B cell (primary cell): ENCODE measurements around the gene RAX2. TPM values are rescaled to one million over a fixed set of nuclear protein-coding genes. Genes with fewer than 3 reads are reported as not detected.

Experiments used
- ATAC-seq: fragments of 200-7000 bp; cut with Tn5 transposase; one replicate; pipeline ENCODE4 v1.10.0; 2021; ENCODE audit warnings: low read depth, mild to moderate bottlenecking, moderate number of reproducible peaks, moderate library complexity
- CTCF ChIA-PET: fragments of 350-600 bp; sonication (Branson Sonifier 250); formaldehyde crosslinking; loops from one replicate; lab custom pipeline; 2021; ENCODE audit warnings: antibody characterized with exemption, inconsistent platforms; lab: Charles Lee
- POLR2A ChIA-PET: fragments of 350-600 bp; sonication (Branson Sonifier 250); formaldehyde crosslinking; loops from one replicate; lab custom pipeline; 2021; ENCODE audit warnings: antibody characterized with exemption; lab: Charles Lee
- DNase-seq: peaks from one replicate; pipeline ENCODE4 v3.0.0; 2013
- H2AFZ ChIP-seq: 2 replicates; pipeline ENCODE4 v1.6.1; 2012; ENCODE audit warnings: mild to moderate bottlenecking, low read depth, low read length; ENCODE audit not compliant: insufficient read depth, poor library complexity, severe bottlenecking
- H3K27ac ChIP-seq, 2 donors: 1 replicate in 1 of 2; 2 replicates in 1 of 2; pipeline ENCODE4 v1.5.1; 2012 to 2013; ENCODE audit warnings: low read length in 2 of 2, mild to moderate bottlenecking in 2 of 2, moderate library complexity in 1 of 2
- H3K27me3 ChIP-seq, 4 experiments: fragments of 200-600 bp in 1 of 4; sonication (generic) in 1 of 4; replicated peaks in 1 of 4; 1 replicate in 2 of 4; 2 replicates in 2 of 4; pipeline versions ENCODE4 v1.6.1 to v1.7.0; 2013 to 2016; ENCODE audit warnings: low read length in 3 of 4, mild to moderate bottlenecking in 2 of 4, mixed read lengths in 1 of 4, moderate library complexity in 1 of 4; ENCODE audit not compliant: insufficient read depth in 4 of 4, control insufficient read depth in 3 of 4; ENCODE audit errors: control extremely low read depth in 1 of 4
- H3K36me3 ChIP-seq, 2 experiments: replicated peaks in 1 of 2; 1 replicate in 1 of 2; 2 replicates in 1 of 2; pipeline versions ENCODE4 v1.6.1 to v1.7.1; 2013; ENCODE audit warnings: low read length in 1 of 2; ENCODE audit not compliant: insufficient read depth in 2 of 2, control insufficient read depth in 1 of 2; ENCODE audit errors: control extremely low read depth in 1 of 2, extremely low read depth in 1 of 2
- H3K4me1 ChIP-seq, 2 donors: fragments of 200-600 bp in 1 of 2; sonication (generic) in 1 of 2; 1 replicate in 1 of 2; 2 replicates in 1 of 2; pipeline versions ENCODE4 v1.5.1 to v1.6.1; 2013 to 2017; ENCODE audit warnings: low read length in 2 of 2; ENCODE audit not compliant: control insufficient read depth in 2 of 2, insufficient read depth in 2 of 2
- H3K4me2 ChIP-seq: replicated peaks from 2 replicates; pipeline ENCODE3; 2012; ENCODE audit warnings: mild to moderate bottlenecking, low read depth, low read length; ENCODE audit not compliant: poor library complexity, severe bottlenecking
- H3K4me3 ChIP-seq, 5 experiments: fragments of 200-600 bp in 1 of 5; sonication (generic) in 1 of 5; 1 replicate in 3 of 5; 2 replicates in 2 of 5; pipeline versions ENCODE4 v1.5.1 to v1.7.0; 2011 to 2016; ENCODE audit warnings: low read length in 4 of 5, mild to moderate bottlenecking in 4 of 5, low read depth in 2 of 5, control low read depth in 1 of 5, moderate library complexity in 1 of 5; ENCODE audit not compliant: insufficient read depth in 1 of 5; ENCODE audit errors: control extremely low read depth in 1 of 5, extremely low read depth in 1 of 5
- H3K79me2 ChIP-seq: fragments of 200-600 bp; sonication (generic); one replicate; pipeline ENCODE4 v1.6.0; 2016; ENCODE audit warnings: low read length; ENCODE audit not compliant: control insufficient read depth, insufficient read depth
- H3K9ac ChIP-seq: fragments of 200-600 bp; sonication (generic); 2 replicates; pipeline ENCODE4 v1.6.1; 2017; ENCODE audit warnings: mild to moderate bottlenecking, low read length, moderate library complexity
- H3K9me3 ChIP-seq, 3 donors: one replicate each; pipeline versions ENCODE4 v1.6.1 to v1.7.1; 2013; ENCODE audit warnings: low read length in 2 of 3; ENCODE audit not compliant: control insufficient read depth in 2 of 3, insufficient read depth in 1 of 3; ENCODE audit errors: control extremely low read depth in 1 of 3
- H4K20me1 ChIP-seq: 2 replicates; pipeline ENCODE4 v1.6.0; 2012; ENCODE audit warnings: mild to moderate bottlenecking, low read length; ENCODE audit not compliant: insufficient read depth, control insufficient read depth, poor library complexity, severe bottlenecking
- H3K27ac Mint-ChIP-seq: one replicate; pipeline ENCODE4 v1.8.0; 2021; ENCODE audit warnings: mixed read lengths
- H3K27me3 Mint-ChIP-seq: one replicate; pipeline ENCODE4 v1.8.0; 2021; ENCODE audit warnings: mixed read lengths
- H3K4me1 Mint-ChIP-seq: one replicate; pipeline ENCODE4 v1.8.0; 2021; ENCODE audit warnings: mixed read lengths
- H3K4me3 Mint-ChIP-seq: one replicate; pipeline ENCODE4 v1.8.0; 2021; ENCODE audit warnings: mixed read lengths
- H3K9me3 Mint-ChIP-seq: one replicate; pipeline ENCODE4 v1.8.0; 2022; ENCODE audit warnings: mixed read lengths; ENCODE audit not compliant: insufficient read depth
- CTCF ChIP-seq: fragments of 200-600 bp; IDR thresholded peaks from one replicate; pipeline ENCODE4 v1.8.0; 2022; ENCODE audit warnings: antibody characterized with exemption, mild to moderate bottlenecking
- EZH2 ChIP-seq: IDR thresholded peaks from 2 replicates; pipeline ENCODE4 v1.6.1; 2012; ENCODE audit warnings: borderline replicate concordance, low read depth, mild to moderate bottlenecking, moderate library complexity, low read length; ENCODE audit not compliant: insufficient read depth, poor library complexity, severe bottlenecking
- WGBS: methylation state at CpG from one replicate; pipeline ENCODE4 v1.1.5; 2013; ENCODE audit warnings: missing lambda C conversion rate; ENCODE audit not compliant: insufficient coverage; 5-methylcytosine and 5-hydroxymethylcytosine counted together
- intact Hi-C: fragments of 100-400 bp; cut with micrococcal nuclease; formaldehyde crosslinking; loops from one replicate; pipeline ENCODE4 v1.10.0; 2022
- polyA plus RNA-seq: library from polyadenylated mRNA; depleted of rRNA; stranded (reverse); fragments of >200 nt; gene quantifications from 2 replicates; pipeline ENCODE4 v1.2.3, GENCODE V29; 2012
- total RNA-seq, 2 donors: library from RNA; stranded (reverse); fragments of 120-200 nt in 1 of 2; gene quantifications; 1 replicate in 1 of 2; 2 replicates in 1 of 2; pipeline versions ENCODE4 v1.2.3 to v1.2.4, GENCODE V29; 2013 to 2022

RAX2 gene
- total and polyA plus RNA-seq, 2 donors (not counting 1 experiment from before 2014, with no cell fraction given): not detected

GRCh38 chr19:3748965-3749364, 23.1 kb downstream of the RAX2 start:
- H3K4me3 ChIP-seq: no peak overlapping the region
- Mint-ChIP-seq H3K4me3 (no peak overlapping the region), H3K9me3 (no peaks in the 10 kb centered on the region), H3K27ac (no peak overlapping the region), H3K4me1 (no peaks in the 10 kb centered on the region), H3K27me3 (no peaks in the 10 kb centered on the region)
- TF ChIP-seq CTCF: no peak
- TF ChIP-seq EZH2: no peak
- ChIA-PET CTCF (interaction anchor here (1.1 kb wide), 1 partner anchor 73 kb away, joined by 3 read pairs; no protein-coding TSS in a partner anchor), POLR2A (no interaction called here)
- no peak overlapping the region for H2AFZ ChIP-seq
- H3K27me3 ChIP-seq: no peaks in the 10 kb centered on the region
- no peaks in the 10 kb centered on the region for H3K79me2 ChIP-seq
- intact Hi-C loops: no loop called here
- no peaks in the 10 kb centered on the region for H3K4me1 ChIP-seq
- no peak for ATAC-seq
- DNase-seq: no peak
- peaks cover 15% of the 10 kb centered on the region for H4K20me1 ChIP-seq
- H3K27ac ChIP-seq: no peak overlapping the region
- peaks cover 1 to 27% of the 10 kb centered on the region in 2 experiments for H3K36me3 ChIP-seq
- no peak overlapping the region for H3K9ac ChIP-seq
- WGBS: 79% methylated on average over 3 of the region's 8 CpGs
- peaks cover 0 to 6% (median 0%) of the 10 kb centered on the region in 3 donors for H3K9me3 ChIP-seq
- no peak overlapping the region for H3K4me2 ChIP-seq

GRCh38 chr19:3746371-3747056, 25.5 kb downstream of the RAX2 start:
- no peak overlapping the region for H3K27ac Mint-ChIP-seq
- 90% methylated on average over 31 of the region's 31 CpGs for WGBS
- POLR2A ChIA-PET: interaction anchor here (0.7 kb wide), 2 partner anchors 212 to 553 kb away, joined by 11 to 12 read pairs; no protein-coding TSS in a partner anchor

More at GRCh38 chr19:3746371-3747056, 25.5 kb downstream of the RAX2 start:
- Histone ChIP-seq H3K9ac (no peak overlapping the region), H3K79me2 (no peaks in the 10 kb centered on the region), H3K27me3 (no peaks in the 10 kb centered on the region), H3K4me2 (no peak overlapping the region), H3K36me3 (peaks cover 1 to 16% of the 10 kb centered on the region in 2 experiments), H3K27ac (no peak overlapping the region), H3K4me1 (no peaks in the 10 kb centered on the region), H4K20me1 (peaks cover 9% of the 10 kb centered on the region), H3K4me3 (no peak overlapping the region), H2AFZ (no peak overlapping the region), H3K9me3 (peaks cover 0 to 6% (median 0%) of the 10 kb centered on the region in 3 donors)
- CTCF ChIA-PET: no interaction called here
- intact Hi-C loops: no loop called here
- no peak for DNase-seq
- no peak overlapping the region for H3K4me3 Mint-ChIP-seq
- no peaks in the 10 kb centered on the region for H3K4me1 Mint-ChIP-seq
- TF ChIP-seq CTCF (no peak), EZH2 (no peak)
- H3K27me3 Mint-ChIP-seq: no peaks in the 10 kb centered on the region
- H3K9me3 Mint-ChIP-seq: no peaks in the 10 kb centered on the region
- no peak for ATAC-seq
